Osteocyte (in vitro differentiated cells): Measurements from ENCODE around the gene PLXNA4. TPM values are rescaled to one million over a fixed set of nuclear protein-coding genes. Genes with fewer than 3 reads are reported as not detected.
"Not testable (repeated sequence)": the region's sequence is repeated elsewhere in the genome, so short reads cannot be mapped to it uniquely, and the experiment has no call there.

Source experiments
- DNase-seq: peaks from one replicate; pipeline ENCODE4 v3.0.0; 2021; ENCODE audit warnings: mixed read lengths; ENCODE audit not compliant: unreplicated experiment; ENCODE audit errors: extremely low spot score
- H3K27ac Mint-ChIP-seq: one replicate; pipeline ENCODE4 v1.8.0; 2021; ENCODE audit warnings: mild to moderate bottlenecking, mixed read lengths; ENCODE audit not compliant: unreplicated experiment
- H3K27me3 Mint-ChIP-seq: one replicate; pipeline ENCODE4 v1.8.0; 2021; ENCODE audit warnings: mixed read lengths; ENCODE audit not compliant: unreplicated experiment
- H3K36me3 Mint-ChIP-seq: one replicate; pipeline ENCODE4 v1.8.0; 2021; ENCODE audit warnings: mixed read lengths; ENCODE audit not compliant: unreplicated experiment
- H3K4me1 Mint-ChIP-seq: one replicate; pipeline ENCODE4 v1.8.0; 2021; ENCODE audit warnings: mixed read lengths; ENCODE audit not compliant: unreplicated experiment
- H3K4me3 Mint-ChIP-seq: one replicate; pipeline ENCODE4 v1.8.0; 2021; ENCODE audit warnings: mild to moderate bottlenecking, moderate library complexity, mixed read lengths; ENCODE audit not compliant: unreplicated experiment
- H3K9me3 Mint-ChIP-seq: one replicate; pipeline ENCODE4 v1.8.0; 2021; ENCODE audit warnings: mixed read lengths; ENCODE audit not compliant: unreplicated experiment
- CTCF ChIP-seq: fragments of 200-600 bp; sonication (generic); IDR thresholded peaks from 2 replicates; pipeline ENCODE4 v1.5.0; 2021; ENCODE audit warnings: antibody characterized with exemption, mild to moderate bottlenecking, moderate library complexity
- total RNA-seq: library from RNA; stranded (reverse); gene quantifications from 2 replicates; pipeline ENCODE4 v1.2.1, GENCODE V29; 2021

The PLXNA4 gene
- total RNA-seq, 1 donor from 2014 or later, result 59.0 TPM

GRCh38 chr7:132176719-132177118, 399.6 kb downstream of the PLXNA4 start:
- Mint-ChIP-seq H3K36me3 (peaks cover 15% of the 10 kb centered on the region), H3K27me3 (no peaks in the 10 kb centered on the region), H3K4me3 (no peak overlapping the region), H3K9me3 (no peaks in the 10 kb centered on the region), H3K4me1 (no peaks in the 10 kb centered on the region), H3K27ac (no peak overlapping the region)
- no peak for DNase-seq
- TF ChIP-seq CTCF, result no peak

- Mint-ChIP-seq H3K27me3 (no peaks in the 10 kb centered on the region), H3K9me3 (no peaks in the 10 kb centered on the region), H3K4me1 (no peaks in the 10 kb centered on the region), H3K4me3 (no peak overlapping the region), H3K36me3 (peaks cover 21% of the 10 kb centered on the region), H3K27ac (no peak overlapping the region)
- no peak for DNase-seq
- TF ChIP-seq CTCF, result no peak
Observed at GRCh38 chr7:132171130-132171576, 405.1 kb downstream of the PLXNA4 start.

GRCh38 chr7:132169730-132170129, 406.5 kb downstream of the PLXNA4 start:
- no peaks in the 10 kb centered on the region for H3K9me3 Mint-ChIP-seq
- peaks cover 21% of the 10 kb centered on the region for H3K36me3 Mint-ChIP-seq
- H3K4me3 Mint-ChIP-seq, result no peak overlapping the region
- H3K4me1 Mint-ChIP-seq, result no peaks in the 10 kb centered on the region
- no peak overlapping the region for H3K27ac Mint-ChIP-seq
- H3K27me3 Mint-ChIP-seq, result no peaks in the 10 kb centered on the region
- TF ChIP-seq CTCF, result no peak
- no peak for DNase-seq

DNA sequence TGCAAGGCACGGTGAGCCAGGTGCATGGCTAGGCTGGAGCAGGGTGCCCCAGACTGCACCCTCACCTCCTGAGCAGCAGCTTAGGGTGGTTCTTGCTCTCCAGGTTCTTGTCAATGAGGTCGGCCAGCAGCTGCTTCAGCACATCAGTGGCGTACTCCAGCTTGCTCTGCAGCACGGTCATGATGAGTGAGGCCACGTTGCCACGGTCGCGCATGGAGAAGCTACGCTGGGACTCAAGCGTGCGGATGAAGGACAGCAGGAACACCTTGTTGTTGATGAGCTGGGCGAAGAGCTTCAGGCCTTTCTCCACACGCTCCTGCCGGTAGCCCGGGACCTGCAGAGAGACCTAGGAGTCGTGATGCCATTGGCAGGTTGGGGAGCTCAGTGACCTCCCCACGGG, 408.0 kb downstream of the PLXNA4 start:
- Mint-ChIP-seq H3K4me3 (no peak overlapping the region), H3K36me3 (peaks cover 19% of the 10 kb centered on the region), H3K27me3 (no peaks in the 10 kb centered on the region), H3K9me3 (no peaks in the 10 kb centered on the region), H3K27ac (no peak overlapping the region), H3K4me1 (no peaks in the 10 kb centered on the region)
- TF ChIP-seq CTCF, result no peak
- DNase-seq, result no peak

GRCh38 chr7:132165695-132166094, 410.6 kb downstream of the PLXNA4 start:
- H3K4me3 Mint-ChIP-seq, H3K27me3 Mint-ChIP-seq, H3K27ac Mint-ChIP-seq, H3K9me3 Mint-ChIP-seq, H3K4me1 Mint-ChIP-seq, DNase-seq: not testable (repeated sequence)
- H3K36me3 Mint-ChIP-seq, result peaks cover 23% of the 10 kb centered on the region

GRCh38 chr7:132164558-132165125, 411.6 kb downstream of the PLXNA4 start:
- H3K4me1 Mint-ChIP-seq, result peaks cover 11% of the 10 kb centered on the region
- no peak overlapping the region for H3K27ac Mint-ChIP-seq
- no peak overlapping the region for H3K4me3 Mint-ChIP-seq
- no peaks in the 10 kb centered on the region for H3K27me3 Mint-ChIP-seq
- DNase-seq, result no peak
- peaks cover 25% of the 10 kb centered on the region for H3K36me3 Mint-ChIP-seq
- H3K9me3 Mint-ChIP-seq, result no peaks in the 10 kb centered on the region
- no peak for TF ChIP-seq CTCF
